KMS-11 (cell line): ENCODE measurements around the gene KRT72.

Experiments used
- H2AFZ ChIP-seq: fragments of 200-600 bp; sonication (generic); 2 replicates; pipeline ENCODE4 v1.6.1; 2016; ENCODE audit warnings: antibody characterized with exemption, mixed run types, low read depth
- H3K27ac ChIP-seq: fragments of 200-600 bp; sonication (generic); 2 replicates; pipeline ENCODE4 v1.6.1; 2016; ENCODE audit warnings: mild to moderate bottlenecking, mixed run types
- H3K27me3 ChIP-seq: fragments of 200-600 bp; sonication (generic); 2 replicates; pipeline ENCODE4 v1.6.1; 2017; ENCODE audit warnings: mild to moderate bottlenecking, low read depth, mixed run types, moderate library complexity; ENCODE audit not compliant: insufficient read depth
- H3K36me3 ChIP-seq: fragments of 200-600 bp; sonication (generic); 2 replicates; pipeline ENCODE4 v1.6.1; 2017; ENCODE audit warnings: mild to moderate bottlenecking, mixed run types; ENCODE audit not compliant: insufficient read depth
- H3K4me1 ChIP-seq: fragments of 200-600 bp; sonication (generic); 2 replicates; pipeline ENCODE4 v1.6.1; 2016; ENCODE audit warnings: mild to moderate bottlenecking, low read depth, mixed run types; ENCODE audit not compliant: poor library complexity, severe bottlenecking
- H3K4me2 ChIP-seq: fragments of 200-600 bp; sonication (generic); 2 replicates; pipeline ENCODE4 v1.7.0; 2016; ENCODE audit warnings: mild to moderate bottlenecking, mixed run types
- H3K4me3 ChIP-seq: fragments of 200-600 bp; sonication (generic); IDR thresholded peaks from 2 replicates; pipeline ENCODE4 v1.6.1; 2017; ENCODE audit warnings: low read depth, low read length, mixed read lengths; ENCODE audit not compliant: insufficient read depth
- H3K79me2 ChIP-seq: fragments of 200-600 bp; sonication (generic); 2 replicates; pipeline ENCODE4 v1.6.1; 2016; ENCODE audit warnings: low read depth, mixed run types; ENCODE audit not compliant: insufficient read depth
- H3K9ac ChIP-seq: fragments of 200-600 bp; sonication (generic); 2 replicates; pipeline ENCODE4 v1.6.1; 2016; ENCODE audit warnings: mild to moderate bottlenecking, mixed run types
- H4K20me1 ChIP-seq: fragments of 200-600 bp; sonication (generic); 2 replicates; pipeline ENCODE4 v1.6.1; 2016; ENCODE audit warnings: mild to moderate bottlenecking, mixed run types; ENCODE audit not compliant: insufficient read depth
- CTCF ChIP-seq: fragments of 200-600 bp; sonication (generic); conservative IDR thresholded peaks from 2 replicates; pipeline ENCODE4 v1.6.1; 2017; ENCODE audit warnings: low read depth, mild to moderate bottlenecking, antibody characterized with exemption, low read length, moderate library complexity, mixed read lengths

Gene KRT72

DNA sequence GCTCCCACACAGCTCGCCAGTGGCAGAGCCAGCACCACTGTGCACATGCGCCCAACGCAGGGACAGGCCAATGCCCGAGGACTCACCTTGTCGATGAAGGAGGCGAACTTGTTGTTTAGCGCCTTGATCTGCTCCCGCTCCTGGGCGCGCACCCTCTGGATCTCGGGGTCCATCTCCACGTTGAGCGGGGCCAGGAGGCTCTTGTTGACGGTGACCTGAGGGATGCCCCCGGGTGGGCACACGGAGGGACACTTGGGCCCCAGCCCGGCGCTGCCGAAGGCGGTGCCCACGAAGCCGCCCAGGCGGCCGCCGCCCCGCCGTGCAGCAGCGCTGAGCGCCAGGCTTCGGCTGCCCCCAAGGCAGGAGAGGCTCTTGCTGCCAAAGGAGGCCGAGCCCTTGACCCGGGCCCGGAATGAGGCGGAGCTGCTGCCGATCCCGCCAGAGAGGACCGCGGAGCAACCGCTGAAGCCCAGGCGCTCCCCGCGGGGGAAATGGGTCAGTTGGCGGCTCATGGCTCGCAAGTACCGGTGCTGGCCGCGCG, at the start of gene KRT72:
KRT72 (minus strand) TSS at position 523 of the 541 bp plus-strand sequence; CDS start at position 512, 11 bp downstream.
- Histone ChIP-seq H3K4me2 (no peak within 1 kb of the TSS), H3K79me2 (no peaks in the 10 kb centered on the region), H3K4me1 (no peaks in the 10 kb centered on the region), H3K4me3 (no peak within 1 kb of the TSS), H3K27ac (no peak within 1 kb of the TSS), H2AFZ (no peak within 1 kb of the TSS), H3K36me3 (no peaks in the 10 kb centered on the region), H3K27me3 (peaks cover 9% of the 10 kb centered on the region; the same call in 1 of the 2 replicates), H4K20me1 (no peaks in the 10 kb centered on the region), H3K9ac (no peak within 1 kb of the TSS)
- no peak for TF ChIP-seq CTCF

DNA sequence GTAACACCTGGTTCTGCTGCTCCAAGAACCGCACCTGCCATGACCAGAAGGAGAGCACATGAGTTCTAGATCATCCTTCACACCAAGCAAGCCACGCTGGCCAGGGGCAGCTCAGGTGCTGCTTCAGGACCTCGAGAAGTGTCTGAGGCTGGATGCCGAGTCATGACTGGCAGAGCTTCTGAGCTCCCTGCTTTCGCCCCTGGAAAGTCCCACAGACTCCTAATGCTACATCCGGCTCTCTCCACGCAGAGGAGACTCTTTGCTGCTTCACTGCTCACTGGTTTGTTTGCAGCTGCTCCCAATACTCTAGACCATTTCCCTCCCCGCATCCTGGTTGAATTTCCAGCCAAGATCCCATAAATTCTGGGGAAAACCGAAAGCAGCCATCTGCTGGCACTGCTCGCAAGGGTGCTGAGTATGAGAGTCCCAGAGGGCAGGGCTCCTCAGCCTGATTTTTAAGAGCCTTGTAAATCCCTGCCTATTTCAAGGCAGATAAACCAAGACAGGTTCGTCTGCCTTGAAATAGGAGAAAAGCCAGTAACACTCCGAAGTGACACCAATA, 49.3 kb upstream of the KRT72 start:
- Histone ChIP-seq H3K9ac (no peak overlapping the region), H3K4me1 (no peaks in the 10 kb centered on the region), H3K27me3 (peaks cover 31% of the 10 kb centered on the region), H3K36me3 (no peaks in the 10 kb centered on the region), H2AFZ (no peak overlapping the region), H3K4me3 (no peak overlapping the region), H3K4me2 (no peak overlapping the region), H4K20me1 (no peaks in the 10 kb centered on the region), H3K27ac (no peak overlapping the region), H3K79me2 (no peaks in the 10 kb centered on the region)
- no peak for TF ChIP-seq CTCF

DNA sequence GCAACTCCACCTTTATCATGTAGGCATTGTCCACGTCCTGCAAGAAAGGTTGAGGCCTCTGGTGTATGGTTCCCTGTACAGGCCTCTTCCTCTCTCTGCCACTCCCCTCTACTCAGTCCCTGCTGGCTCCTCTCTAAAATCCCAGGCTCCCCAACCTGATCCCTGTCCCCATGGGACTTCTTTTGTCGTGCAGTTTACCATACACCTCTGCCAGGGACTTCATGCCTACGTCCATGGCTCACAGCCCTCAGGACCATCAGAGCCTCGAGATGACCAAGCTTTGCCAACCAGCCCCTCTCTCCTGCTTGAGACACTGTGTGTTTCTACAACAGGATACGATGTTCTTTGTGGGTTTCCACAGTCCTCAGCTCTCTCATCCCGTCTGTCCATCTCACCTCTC, 47.8 kb upstream of the KRT72 start:
- H3K4me3 ChIP-seq, result no peak overlapping the region
- H3K4me1 ChIP-seq, result no peaks in the 10 kb centered on the region
- H3K79me2 ChIP-seq, result no peaks in the 10 kb centered on the region
- no peak for TF ChIP-seq CTCF
- H3K9ac ChIP-seq, result no peak overlapping the region
- no peak overlapping the region for H2AFZ ChIP-seq
- H4K20me1 ChIP-seq, result no peaks in the 10 kb centered on the region
- H3K36me3 ChIP-seq, result no peaks in the 10 kb centered on the region
- no peak overlapping the region for H3K4me2 ChIP-seq
- peaks cover 38% of the 10 kb centered on the region; the same call in 1 of the 2 replicates for H3K27me3 ChIP-seq
- H3K27ac ChIP-seq, result no peak overlapping the region

GRCh38 chr12:52648012-52648550, 46.8 kb upstream of the KRT72 start:
- Histone ChIP-seq H3K4me2 (no peak overlapping the region), H3K79me2 (no peaks in the 10 kb centered on the region), H4K20me1 (no peaks in the 10 kb centered on the region), H3K27me3 (peaks cover 41% of the 10 kb centered on the region; the same call in 1 of the 2 replicates), H2AFZ (no peak overlapping the region), H3K27ac (no peak overlapping the region), H3K4me1 (no peaks in the 10 kb centered on the region), H3K4me3 (no peak overlapping the region), H3K36me3 (no peaks in the 10 kb centered on the region), H3K9ac (no peak overlapping the region)
- no peak for TF ChIP-seq CTCF
